ENCODE results near the gene ABCB9.
"Not testable (repeated sequence)": the region's sequence is repeated elsewhere in the genome, so short reads cannot be mapped to it uniquely, and the experiment has no call there.

Gene ABCB9

DNA sequence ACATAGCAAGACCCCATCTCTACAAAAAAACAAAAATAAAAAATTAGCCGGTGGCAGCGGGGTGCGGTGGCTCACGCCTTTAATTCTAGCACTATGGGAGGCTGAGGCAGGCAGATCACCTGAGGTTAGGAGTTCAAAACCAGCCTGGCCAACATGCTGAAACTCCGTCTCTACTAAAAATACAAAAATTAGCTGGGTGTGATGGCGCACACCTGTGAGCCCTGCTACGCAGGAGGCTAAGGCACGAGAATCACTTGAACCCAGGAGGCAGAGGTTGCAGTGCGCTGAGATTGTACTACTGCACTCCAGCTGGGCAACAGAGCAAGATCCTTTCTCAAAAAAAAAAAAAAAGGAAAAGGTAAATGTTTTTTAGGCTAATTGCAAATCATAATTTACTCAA lies 73.5 kb downstream of the ABCB9 start:
- not testable (repeated sequence) for DNase-seq

DNA sequence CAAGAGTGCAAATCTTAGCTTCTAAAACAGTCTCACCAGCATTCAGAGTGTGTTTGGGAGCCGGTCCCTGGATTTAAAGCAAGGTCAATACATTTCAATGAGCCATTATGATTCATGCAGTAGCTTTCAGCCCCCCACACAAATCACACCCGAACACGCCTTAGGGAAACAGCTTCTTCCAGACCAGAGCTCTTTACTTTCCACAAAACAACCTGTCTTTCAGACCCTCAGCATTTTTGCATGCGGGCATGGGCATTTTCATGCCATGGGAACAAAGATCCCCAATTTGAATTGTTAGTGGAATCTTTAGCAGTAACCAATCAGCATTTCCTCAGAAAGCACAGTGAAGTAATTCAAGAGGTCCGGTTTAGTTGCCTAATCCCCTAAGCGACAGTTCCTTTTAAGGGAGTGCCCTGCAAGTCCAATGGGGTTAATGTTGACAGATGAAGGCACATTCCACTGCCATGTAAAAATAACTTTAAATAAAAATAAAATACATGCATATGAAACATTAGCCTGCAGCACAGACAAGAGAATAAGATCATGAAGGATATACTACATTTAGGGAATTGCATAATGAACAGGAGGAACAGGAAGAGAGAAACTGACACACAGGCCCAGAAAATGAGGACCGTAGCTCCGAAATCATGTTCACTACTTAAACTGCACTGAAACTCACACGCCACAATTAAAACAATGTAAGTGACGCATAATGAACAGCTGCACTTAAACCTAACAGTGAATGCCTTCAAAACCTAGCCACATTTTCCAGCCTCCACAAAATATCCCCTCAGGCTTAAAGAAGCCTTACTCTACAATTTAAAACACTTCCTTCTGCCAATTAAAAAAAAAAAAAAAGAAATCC lies 74.4 kb downstream of the ABCB9 start:
- DNase-seq: no peak

- no peak for DNase-seq
Measured at GRCh38 chr12:122889761-122890520, 76.3 kb downstream of the ABCB9 start.

- DNase-seq: no peak
Measured at GRCh38 chr12:122888232-122888752, 78.0 kb downstream of the ABCB9 start.

GRCh38 chr12:122887819-122888212 lies 78.4 kb downstream of the ABCB9 start:
- DNase-seq: no peak

DNA sequence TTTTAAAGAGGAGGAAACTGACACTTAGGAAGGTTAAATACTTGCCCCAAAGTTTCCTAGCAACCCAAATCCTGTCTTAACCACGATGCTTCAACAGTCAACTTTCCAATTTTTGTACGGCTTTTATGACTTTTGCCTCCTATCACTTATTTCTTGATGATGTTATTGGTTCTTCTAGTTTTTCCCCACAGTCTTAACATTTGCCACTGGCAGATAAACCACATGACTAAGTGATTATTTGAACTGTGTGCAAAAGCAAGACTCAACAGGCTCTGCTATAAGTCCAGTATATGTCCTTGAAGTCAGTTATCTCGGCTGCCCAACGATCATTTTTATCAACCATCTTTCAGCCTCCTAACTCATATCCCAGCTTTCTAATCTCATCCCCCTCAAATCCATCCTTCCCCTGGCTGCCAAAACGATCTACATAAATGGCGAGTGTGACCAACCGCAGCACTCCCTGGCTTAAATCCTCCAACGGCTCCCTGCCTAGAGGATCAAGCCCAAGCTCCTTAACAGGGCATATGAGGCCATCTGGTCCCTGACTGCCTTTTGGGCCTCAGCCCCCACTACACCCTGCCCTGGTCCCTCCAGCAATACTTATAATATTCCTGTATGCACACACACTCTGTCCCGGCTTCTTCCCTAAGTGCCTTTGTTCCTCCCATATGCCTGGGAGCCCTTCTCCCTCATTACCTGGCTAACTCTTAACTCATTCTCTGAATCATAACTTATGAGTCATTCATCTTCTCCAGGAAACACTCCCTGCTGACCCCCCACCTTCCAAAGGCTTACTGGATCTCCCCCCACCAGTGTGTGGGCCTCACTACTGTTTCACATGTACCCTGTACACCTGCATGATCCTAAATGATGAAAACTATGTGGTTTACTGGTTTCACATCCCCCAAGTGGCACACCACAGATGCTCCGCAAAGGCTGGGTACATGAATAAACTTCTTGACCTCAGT lies 79.1 kb downstream of the ABCB9 start:
- no peak for DNase-seq

DNA sequence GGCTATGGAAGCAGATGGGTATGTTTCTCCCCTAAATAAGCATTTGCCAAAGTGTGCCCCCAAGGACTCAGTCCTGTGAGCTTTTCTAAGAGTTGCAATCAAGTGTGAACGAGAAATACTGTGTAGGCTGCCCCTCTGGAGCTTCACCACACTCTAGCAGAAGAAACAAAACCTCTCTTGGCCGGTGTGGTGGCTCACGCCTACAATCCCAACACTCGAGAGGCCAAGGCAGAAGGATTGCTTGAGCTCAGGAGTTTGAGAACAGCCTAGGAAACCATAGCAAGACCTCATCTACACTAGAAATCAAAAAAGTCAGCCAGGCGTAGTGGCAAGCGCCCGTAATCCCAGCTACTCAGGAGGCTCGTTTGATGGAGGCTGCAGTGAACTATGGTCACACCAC lies 80.1 kb downstream of the ABCB9 start:
- no peak for DNase-seq

- no peak for DNase-seq
Measured at GRCh38 chr12:122884860-122885259, 81.4 kb downstream of the ABCB9 start.

GRCh38 chr12:122884091-122884826 lies 82.0 kb downstream of the ABCB9 start:
- peak; percentile 50 for DNase-seq

DNA sequence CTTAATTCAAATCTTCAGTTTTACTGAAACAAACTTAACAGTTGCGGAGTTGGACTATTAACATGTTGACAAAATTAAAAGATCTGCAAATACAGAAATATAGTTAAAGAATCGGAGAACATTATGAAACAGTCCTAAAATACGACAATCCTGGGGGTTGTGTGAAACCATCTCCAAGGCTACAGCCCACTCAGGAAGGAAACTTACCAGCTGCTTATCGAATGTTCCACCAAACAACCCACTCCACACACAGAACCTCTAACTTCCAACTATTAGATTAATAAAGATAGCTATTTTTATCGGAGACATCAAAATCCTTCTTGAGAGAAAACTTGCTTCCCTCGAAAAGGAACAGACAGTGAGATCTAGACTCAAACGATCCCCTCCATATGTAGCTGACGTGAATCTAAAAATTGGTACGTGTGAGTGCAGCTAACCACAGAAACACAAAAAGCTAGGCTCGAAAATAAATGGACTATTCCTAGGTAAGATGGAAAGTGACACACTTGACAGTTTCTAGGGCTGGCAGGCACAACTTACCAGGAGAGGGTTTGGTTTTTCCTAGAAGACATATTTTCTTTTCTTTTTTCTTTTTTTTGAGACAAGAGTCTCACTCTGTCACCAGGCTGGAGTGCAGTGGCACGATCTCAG lies 83.2 kb downstream of the ABCB9 start:
- DNase-seq: no peak

GRCh38 chr12:122880668-122881067 lies 85.6 kb downstream of the ABCB9 start:
- no peak for DNase-seq

DNA sequence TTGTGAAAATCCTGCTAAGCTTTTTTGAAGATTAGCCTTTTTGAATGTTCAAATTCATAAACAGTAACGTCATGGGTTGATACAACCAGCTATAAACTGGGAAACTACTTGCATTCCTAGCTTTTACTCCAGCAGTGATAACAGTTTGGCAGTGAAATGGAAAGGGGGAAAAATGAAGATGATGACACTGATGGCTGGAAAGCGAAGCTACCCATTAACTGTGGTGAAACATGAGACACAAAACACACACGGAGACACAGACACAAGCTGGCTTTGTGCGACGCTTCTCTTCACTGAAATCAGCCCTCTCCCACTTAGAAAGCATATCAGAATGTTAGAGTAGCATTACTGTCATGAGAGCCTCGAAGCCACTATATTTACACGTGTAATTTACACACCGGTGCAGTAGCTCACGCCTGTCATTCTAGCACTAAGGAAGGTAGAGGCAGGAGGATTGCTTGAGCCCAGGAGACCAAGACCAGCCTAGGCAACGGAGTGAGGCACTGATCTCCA lies 86.1 kb downstream of the ABCB9 start:
- DNase-seq: no peak

Data from activated CD8-positive, alpha-beta memory T cell treated with anti-CD3 and anti-CD28 coated beads for 24 hours (primary cell).